Osteoblast (primary cell): ENCODE results near the gene PHKA2. TPM values are rescaled to one million over a fixed set of nuclear protein-coding genes. Genes with fewer than 3 reads are reported as not detected.

ENCODE experiments used
- DNase-seq: peaks from one replicate; pipeline ENCODE4 v3.0.0; 2011; ENCODE audit warnings: low spot score, mixed read lengths; ENCODE audit not compliant: insufficient read length; ENCODE audit errors: missing footprints
- H2AFZ ChIP-seq: 2 replicates; pipeline ENCODE4 v1.6.0; 2011; ENCODE audit warnings: mild to moderate bottlenecking, low read length
- H3K27ac ChIP-seq: 2 replicates; pipeline ENCODE4 v1.5.1; 2011; ENCODE audit warnings: mild to moderate bottlenecking, low read depth, low read length, moderate library complexity
- H3K27me3 ChIP-seq: 2 replicates; pipeline ENCODE4 v1.6.0; 2012; ENCODE audit warnings: mild to moderate bottlenecking, control low read depth, inconsistent platforms, low read length, moderate library complexity; ENCODE audit not compliant: insufficient read depth
- H3K36me3 ChIP-seq: 2 replicates; pipeline ENCODE4 v1.5.1; 2011; ENCODE audit warnings: mild to moderate bottlenecking, low read length, control low read depth, moderate library complexity; ENCODE audit not compliant: insufficient read depth
- H3K4me1 ChIP-seq: 2 replicates; pipeline ENCODE4 v1.5.1; 2011; ENCODE audit warnings: mild to moderate bottlenecking, low read length, control low read depth, moderate library complexity; ENCODE audit not compliant: insufficient read depth
- H3K4me2 ChIP-seq: 2 replicates; pipeline ENCODE4 v1.6.0; 2011; ENCODE audit warnings: mild to moderate bottlenecking, low read length; ENCODE audit not compliant: insufficient read depth
- H3K4me3 ChIP-seq: fragments of 200-600 bp; sonication (generic); 3 replicates; pipeline ENCODE4 v1.5.1; 2012; ENCODE audit warnings: mild to moderate bottlenecking, low read length, inconsistent platforms; ENCODE audit not compliant: insufficient read depth
- H3K79me2 ChIP-seq: 2 replicates; pipeline ENCODE4 v1.6.0; 2012; ENCODE audit warnings: mild to moderate bottlenecking, low read length, control low read depth, inconsistent platforms; ENCODE audit not compliant: insufficient read depth
- H3K9me3 ChIP-seq: 2 replicates; pipeline ENCODE4 v1.5.1; 2011; ENCODE audit warnings: low read depth, low read length, control low read depth
- H4K20me1 ChIP-seq: 2 replicates; pipeline ENCODE4 v1.6.0; 2012; ENCODE audit warnings: mild to moderate bottlenecking, low read length, control low read depth; ENCODE audit not compliant: insufficient read depth
- total RNA-seq: library from RNA; depleted of rRNA; stranded (reverse); fragments of >200 nt; gene quantifications from 2 replicates; pipeline ENCODE4 v1.2.3, GENCODE V29; 2012
- TF ChIP-seq, protein P1 (sequence below): IDR thresholded peaks from 2 replicates; pipeline ENCODE4 v1.5.1; 2011; ENCODE audit warnings: mild to moderate bottlenecking, low read depth, low read length, moderate library complexity; ENCODE audit errors: extremely low read depth

The PHKA2 gene
- total RNA-seq, 1 donor: 13.8 TPM

DNA sequence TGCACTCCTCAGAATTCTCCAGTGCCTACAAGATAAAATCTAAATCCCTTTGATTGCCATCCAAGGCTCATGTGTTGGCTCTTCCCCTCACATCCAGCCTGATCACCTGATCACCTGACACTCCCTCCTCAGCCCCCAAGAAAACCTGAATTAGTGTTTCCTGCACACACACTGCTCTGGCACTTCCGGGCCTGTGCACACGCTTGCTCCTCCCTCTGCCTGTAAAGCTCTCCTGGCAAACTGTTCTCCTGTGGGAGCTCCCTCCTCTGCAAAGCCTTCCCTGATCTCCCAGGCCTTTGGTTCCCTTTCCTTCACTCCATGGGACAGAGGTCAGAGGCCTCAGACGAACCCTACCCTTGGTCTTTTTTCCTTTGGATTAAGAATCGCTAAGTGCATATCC, 19.9 kb downstream of the PHKA2 start:
- no peak for DNase-seq
- Histone ChIP-seq H3K79me2 (peaks cover 12% of the 10 kb centered on the region), H3K36me3 (no peaks in the 10 kb centered on the region), H3K9me3 (no peaks in the 10 kb centered on the region), H3K4me1 (peaks cover 8% of the 10 kb centered on the region), H4K20me1 (no peaks in the 10 kb centered on the region), H3K4me3 (no peak overlapping the region), H3K4me2 (no peak overlapping the region), H2AFZ (no peak overlapping the region), H3K27me3 (no peaks in the 10 kb centered on the region), H3K27ac (no peak overlapping the region)
- TF ChIP-seq, protein P1, sequence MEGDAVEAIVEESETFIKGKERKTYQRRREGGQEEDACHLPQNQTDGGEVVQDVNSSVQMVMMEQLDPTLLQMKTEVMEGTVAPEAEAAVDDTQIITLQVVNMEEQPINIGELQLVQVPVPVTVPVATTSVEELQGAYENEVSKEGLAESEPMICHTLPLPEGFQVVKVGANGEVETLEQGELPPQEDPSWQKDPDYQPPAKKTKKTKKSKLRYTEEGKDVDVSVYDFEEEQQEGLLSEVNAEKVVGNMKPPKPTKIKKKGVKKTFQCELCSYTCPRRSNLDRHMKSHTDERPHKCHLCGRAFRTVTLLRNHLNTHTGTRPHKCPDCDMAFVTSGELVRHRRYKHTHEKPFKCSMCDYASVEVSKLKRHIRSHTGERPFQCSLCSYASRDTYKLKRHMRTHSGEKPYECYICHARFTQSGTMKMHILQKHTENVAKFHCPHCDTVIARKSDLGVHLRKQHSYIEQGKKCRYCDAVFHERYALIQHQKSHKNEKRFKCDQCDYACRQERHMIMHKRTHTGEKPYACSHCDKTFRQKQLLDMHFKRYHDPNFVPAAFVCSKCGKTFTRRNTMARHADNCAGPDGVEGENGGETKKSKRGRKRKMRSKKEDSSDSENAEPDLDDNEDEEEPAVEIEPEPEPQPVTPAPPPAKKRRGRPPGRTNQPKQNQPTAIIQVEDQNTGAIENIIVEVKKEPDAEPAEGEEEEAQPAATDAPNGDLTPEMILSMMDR: no peak

DNA sequence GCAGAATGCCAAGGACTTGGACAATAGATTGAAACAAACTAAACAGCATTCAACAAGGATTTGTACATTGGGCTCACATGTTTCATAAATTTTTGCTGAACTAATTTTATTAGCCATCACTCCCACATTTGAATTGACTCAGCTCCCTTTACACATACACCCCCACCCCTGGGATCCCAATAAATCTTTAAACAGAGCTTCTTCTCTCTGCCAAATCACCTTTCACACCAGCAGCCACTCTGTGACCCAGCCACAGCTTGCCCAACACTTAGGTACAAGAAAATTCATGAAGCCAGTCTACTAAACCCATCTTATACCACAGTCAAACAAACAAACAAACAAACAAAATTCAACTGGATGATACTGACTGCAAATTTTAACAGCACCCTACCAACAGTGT, 21.6 kb downstream of the PHKA2 start:
- no peaks in the 10 kb centered on the region for H4K20me1 ChIP-seq
- TF ChIP-seq, protein P1: no peak
- H3K27ac ChIP-seq: peak overlapping the region; percentile 41
- H2AFZ ChIP-seq: no peak overlapping the region
- no peaks in the 10 kb centered on the region for H3K9me3 ChIP-seq
- no peak overlapping the region for H3K4me3 ChIP-seq
- H3K4me1 ChIP-seq: peaks cover 8% of the 10 kb centered on the region
- H3K36me3 ChIP-seq: no peaks in the 10 kb centered on the region
- H3K79me2 ChIP-seq: peaks cover 12% of the 10 kb centered on the region
- no peak for DNase-seq
- H3K27me3 ChIP-seq: no peaks in the 10 kb centered on the region
- H3K4me2 ChIP-seq: peak overlapping the region; percentile 30

DNA sequence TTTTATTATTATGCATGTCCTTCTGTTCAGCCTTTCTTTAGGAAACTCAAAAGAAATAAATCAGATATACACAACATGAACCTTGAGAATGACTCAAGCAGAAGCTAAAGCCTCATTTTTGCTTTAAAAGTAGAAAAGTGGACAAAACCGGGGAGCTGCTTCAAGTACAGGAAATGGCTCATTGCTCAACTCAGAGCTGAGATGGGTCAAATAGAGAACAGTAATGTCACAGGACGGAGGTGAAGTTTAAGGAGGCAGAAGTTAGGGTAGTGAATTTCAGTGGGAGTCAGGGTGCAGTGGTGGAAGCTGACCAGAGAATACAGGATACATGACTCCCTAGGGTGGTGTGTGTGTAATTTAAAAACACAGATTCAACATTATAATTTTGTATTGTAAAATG, 22.2 kb downstream of the PHKA2 start:
- no peaks in the 10 kb centered on the region for H3K27me3 ChIP-seq
- H4K20me1 ChIP-seq: no peaks in the 10 kb centered on the region
- peak overlapping the region; percentile 30 for H3K4me2 ChIP-seq
- no peak overlapping the region for H2AFZ ChIP-seq
- H3K4me1 ChIP-seq: peaks cover 8% of the 10 kb centered on the region
- TF ChIP-seq, protein P1: no peak
- DNase-seq: peak; percentile 58
- H3K4me3 ChIP-seq: no peak overlapping the region
- no peaks in the 10 kb centered on the region for H3K9me3 ChIP-seq
- H3K79me2 ChIP-seq: peaks cover 12% of the 10 kb centered on the region
- H3K27ac ChIP-seq: peak overlapping the region; percentile 41
- no peaks in the 10 kb centered on the region for H3K36me3 ChIP-seq

DNA sequence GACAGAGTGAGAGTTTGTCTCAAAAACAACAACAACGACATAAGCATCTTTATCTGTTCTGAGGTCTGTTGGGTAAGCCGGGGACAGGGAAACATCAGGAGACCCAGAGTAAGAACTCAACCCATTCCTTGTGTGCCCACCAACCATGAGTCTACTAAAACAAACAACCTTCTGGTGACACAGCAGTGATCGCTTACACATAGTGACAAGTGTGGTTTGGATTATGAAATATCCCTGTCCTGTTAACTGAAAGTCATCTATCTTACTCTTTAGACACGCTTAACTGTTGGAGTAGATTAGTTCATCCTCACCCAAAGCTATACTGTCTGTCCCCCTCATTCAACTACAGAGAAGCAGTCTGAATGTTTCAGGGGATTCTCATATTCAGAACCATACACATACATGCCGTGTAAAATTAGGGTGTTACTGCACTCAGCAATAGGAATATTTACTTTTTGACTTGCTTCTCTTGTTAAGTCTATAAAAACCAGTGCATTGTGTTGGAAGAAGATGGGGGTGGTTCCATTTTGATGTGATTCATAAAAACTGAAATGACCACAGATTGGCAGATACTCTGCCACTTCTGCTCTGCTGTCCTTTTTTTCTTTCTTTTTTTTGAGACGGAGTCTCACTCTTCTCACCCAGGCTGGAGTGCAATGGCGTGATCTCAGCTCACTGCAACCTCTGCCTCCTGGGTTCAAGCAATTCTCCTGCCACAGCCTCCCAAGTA, 27.4 kb downstream of the PHKA2 start:
- Histone ChIP-seq H3K27me3 (no peaks in the 10 kb centered on the region), H3K79me2 (peaks cover 12% of the 10 kb centered on the region), H3K4me2 (no peak overlapping the region), H3K27ac (no peak overlapping the region), H2AFZ (no peak overlapping the region), H3K36me3 (no peaks in the 10 kb centered on the region), H3K4me1 (peaks cover 3% of the 10 kb centered on the region), H3K9me3 (no peaks in the 10 kb centered on the region), H4K20me1 (no peaks in the 10 kb centered on the region), H3K4me3 (no peak overlapping the region)
- DNase-seq: peak; percentile 66
- TF ChIP-seq, protein P1: no peak
